Activated CD4-positive, alpha-beta memory T cell treated with anti-CD3 and anti-CD28 coated beads for 36 hours (primary cell): Measurements from ENCODE around the gene SEPTIN8. TPM values are rescaled to one million over a fixed set of nuclear protein-coding genes. Genes with fewer than 3 reads are reported as not detected.

Experiments used
- CTCF ChIA-PET: fragments of 350-600 bp; sonication (Branson Sonifier 250); formaldehyde crosslinking; loops from one replicate; lab custom pipeline; 2021; ENCODE audit warnings: antibody characterized with exemption, inconsistent platforms; lab: Charles Lee
- POLR2A ChIA-PET: fragments of 350-600 bp; sonication (Branson Sonifier 250); formaldehyde crosslinking; loops from one replicate; lab custom pipeline; 2021; ENCODE audit warnings: antibody characterized with exemption; lab: Charles Lee
- DNase-seq: peaks from one replicate; pipeline ENCODE4 v3.0.0-alpha.2; 2020
- H3K27ac Mint-ChIP-seq: one replicate; pipeline ENCODE4 v1.8.0; 2021; ENCODE audit warnings: mixed read lengths
- H3K27me3 Mint-ChIP-seq: one replicate; pipeline ENCODE4 v1.8.0; 2021; ENCODE audit warnings: mixed read lengths
- H3K36me3 Mint-ChIP-seq: one replicate; pipeline ENCODE4 v1.8.0; 2021; ENCODE audit warnings: mixed read lengths
- H3K4me1 Mint-ChIP-seq: one replicate; pipeline ENCODE4 v1.8.0; 2021; ENCODE audit warnings: low read depth, mixed read lengths
- H3K4me3 Mint-ChIP-seq: one replicate; pipeline ENCODE4 v1.8.0; 2021; ENCODE audit warnings: mild to moderate bottlenecking, mixed read lengths
- H3K9me3 Mint-ChIP-seq: one replicate; pipeline ENCODE4 v1.8.0; 2021; ENCODE audit warnings: mixed read lengths
- intact Hi-C: fragments of 100-400 bp; cut with micrococcal nuclease; formaldehyde crosslinking; loops from one replicate; pipeline ENCODE4 v1.15.1; 2023
- total RNA-seq, 2 experiments: library from RNA; stranded (reverse); gene quantifications; one replicate each; pipeline ENCODE4 v1.2.3, GENCODE V29; 2021

Gene SEPTIN8
- total RNA-seq, 2 experiments from 2014 or later = 31.1 to 32.8 TPM

DNA sequence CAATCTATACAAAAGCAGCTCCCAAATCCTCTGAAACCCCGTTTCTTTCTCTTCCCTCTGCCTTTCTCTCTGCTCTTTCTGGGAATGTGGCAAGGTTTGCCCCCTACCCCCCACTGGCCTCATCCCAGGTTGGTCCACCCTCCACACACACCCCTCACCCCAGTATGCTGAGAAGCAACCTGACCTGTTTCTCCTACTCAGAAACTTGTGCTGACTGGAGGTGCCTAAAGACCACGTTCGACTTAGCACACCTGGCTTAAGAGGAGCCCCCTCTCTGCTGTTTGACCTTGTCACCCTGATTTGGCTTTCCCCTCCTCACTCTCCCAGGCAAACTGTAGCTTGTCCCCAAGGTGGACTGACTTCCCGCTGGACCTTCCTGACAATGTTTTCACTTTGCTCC lies 1.1 kb upstream of the SEPTIN8 start:
- H3K9me3 Mint-ChIP-seq = no peaks in the 10 kb centered on the region
- DNase-seq = no peak
- H3K4me1 Mint-ChIP-seq = peaks cover 2% of the 10 kb centered on the region
- ChIA-PET CTCF (interaction anchor here (1.0 to 1.7 kb wide), 4 partner anchors 41 to 273 kb away, joined by 3 to 6 read pairs (median 4); partner anchors contain the start of gene KIF3A), POLR2A (interaction anchor here (1.4 kb wide), 1 partner anchor 40 kb away, joined by 3 read pairs; the partner anchor contains the start of gene KIF3A)
- intact Hi-C loops = no loop called here
- H3K4me3 Mint-ChIP-seq = peak overlapping the region; percentile 48
- peaks cover 16% of the 10 kb centered on the region for H3K27me3 Mint-ChIP-seq
- no peak overlapping the region for H3K27ac Mint-ChIP-seq
- no peaks in the 10 kb centered on the region for H3K36me3 Mint-ChIP-seq

DNA sequence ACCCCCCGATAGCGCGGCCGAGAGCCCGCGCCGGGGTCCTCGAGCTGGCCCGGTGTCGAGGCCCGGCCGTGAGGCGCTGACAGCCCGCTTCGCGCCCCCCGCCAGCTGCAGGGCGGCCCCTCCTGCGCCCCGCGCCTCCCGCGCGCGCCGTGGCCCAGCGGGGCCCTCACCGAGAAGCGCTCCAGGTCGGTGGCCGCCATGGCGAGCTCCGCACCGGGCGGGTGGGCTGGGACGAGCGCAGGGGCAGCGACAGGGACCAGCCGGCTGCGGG lies 166 bp downstream of the SEPTIN8 start:
- POLR2A ChIA-PET = no interaction called here
- H3K4me1 Mint-ChIP-seq = peaks cover 2% of the 10 kb centered on the region
- H3K9me3 Mint-ChIP-seq = no peaks in the 10 kb centered on the region
- intact Hi-C loops = loop anchor here (1.0 to 2.0 kb wide), 3 partner anchors 26 to 89 kb away; partner anchors contain the start of genes GDF9, KIF3A and UQCRQ
- H3K27me3 Mint-ChIP-seq = peaks cover 11% of the 10 kb centered on the region
- no peak overlapping the region for H3K27ac Mint-ChIP-seq
- no peak overlapping the region for H3K4me3 Mint-ChIP-seq
- CTCF ChIA-PET = interaction anchor here (0.8 to 1.7 kb wide), 2 partner anchors 24 to 251 kb away, joined by 3 to 6 read pairs; no protein-coding TSS in a partner anchor
- DNase-seq = no peak
- no peaks in the 10 kb centered on the region for H3K36me3 Mint-ChIP-seq

DNA sequence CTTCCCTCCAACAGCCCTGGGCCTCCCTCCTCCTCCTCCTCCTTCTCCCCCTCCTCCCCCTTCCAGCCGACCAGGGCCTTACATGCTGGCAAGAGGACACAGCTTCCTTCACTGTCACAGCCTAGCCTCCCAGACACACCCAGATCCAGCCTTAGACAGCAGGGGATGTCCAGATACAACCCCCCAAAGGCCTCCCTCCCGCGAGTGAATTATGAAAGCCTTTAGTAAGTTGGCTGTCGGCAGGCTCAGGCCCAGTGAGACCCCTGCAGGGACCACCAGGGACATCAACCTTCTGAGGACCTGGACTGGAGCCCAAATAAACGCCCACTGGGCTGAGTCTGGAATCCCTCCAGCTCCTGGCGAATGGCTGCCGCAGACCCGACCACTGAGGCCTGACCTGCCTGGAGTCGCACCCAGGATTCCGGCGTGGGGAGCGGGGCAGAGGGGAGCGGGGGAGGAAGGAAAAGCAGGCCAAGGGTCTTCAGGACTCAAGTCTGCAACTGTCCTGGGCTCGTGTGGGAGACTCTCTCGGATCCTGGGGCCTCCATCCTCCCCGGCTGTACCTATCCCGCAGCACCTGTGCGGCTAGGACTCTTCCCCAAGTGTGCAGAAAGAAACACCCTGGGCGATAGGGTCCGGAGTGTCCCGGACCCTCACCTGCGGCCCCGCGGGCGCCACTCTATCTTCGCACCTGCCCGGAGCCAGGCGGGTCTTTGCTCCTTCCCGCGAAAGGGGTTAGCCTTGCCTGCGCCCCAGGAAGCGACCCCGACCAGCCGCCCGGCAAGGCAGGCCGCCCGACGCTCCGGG lies 705 bp downstream of the SEPTIN8 start:
- no peaks in the 10 kb centered on the region for H3K36me3 Mint-ChIP-seq
- no peak overlapping the region for H3K27ac Mint-ChIP-seq
- peaks cover 10% of the 10 kb centered on the region for H3K27me3 Mint-ChIP-seq
- no peak for DNase-seq
- intact Hi-C loops = loop anchor here (2.0 kb wide), 1 partner anchor 26 kb away; no protein-coding TSS in a partner anchor
- H3K4me3 Mint-ChIP-seq = peak overlapping the region; percentile 68
- no peaks in the 10 kb centered on the region for H3K9me3 Mint-ChIP-seq
- CTCF ChIA-PET = interaction anchor here (1.2 to 1.7 kb wide), 2 partner anchors 19 to 250 kb away, joined by 4 to 6 read pairs; no protein-coding TSS in a partner anchor
- POLR2A ChIA-PET = interaction anchor here (0.7 to 0.9 kb wide), 2 partner anchors 40 to 180 kb away, joined by 3 read pairs; no protein-coding TSS in a partner anchor
- peaks cover 2% of the 10 kb centered on the region for H3K4me1 Mint-ChIP-seq

DNA sequence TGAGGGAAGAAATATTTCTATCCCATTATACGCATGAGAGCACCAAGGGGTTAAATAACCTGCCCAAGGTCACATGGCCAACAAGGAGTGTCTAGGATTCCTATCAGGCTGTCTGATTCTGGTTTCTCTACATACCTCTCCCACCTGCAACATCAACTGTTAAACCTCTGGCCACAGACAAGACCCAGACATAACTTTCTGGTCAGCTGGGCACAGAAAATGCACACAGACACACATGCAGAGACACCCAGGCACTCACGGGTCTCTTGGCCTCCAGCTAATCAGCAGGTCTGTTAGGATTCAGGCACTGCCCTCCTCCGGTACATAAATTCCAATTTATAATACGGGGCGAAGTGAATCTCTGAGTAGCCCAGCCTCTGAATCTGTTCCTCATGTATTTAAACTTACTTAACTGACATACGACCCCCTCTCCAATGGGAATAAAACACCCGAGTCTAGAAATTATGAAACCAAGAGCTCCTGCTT lies 1.5 kb downstream of the SEPTIN8 start:
- Mint-ChIP-seq H3K27me3 (peaks cover 10% of the 10 kb centered on the region), H3K4me1 (peaks cover 2% of the 10 kb centered on the region), H3K4me3 (no peak overlapping the region), H3K36me3 (no peaks in the 10 kb centered on the region), H3K27ac (no peak overlapping the region), H3K9me3 (no peaks in the 10 kb centered on the region)
- no peak for DNase-seq
- intact Hi-C loops = no loop called here
- ChIA-PET POLR2A (interaction anchor here (0.9 kb wide), 1 partner anchor 179 kb away, joined by 3 read pairs; no protein-coding TSS in a partner anchor), CTCF (interaction anchor here (1.2 kb wide), 1 partner anchor 19 kb away, joined by 4 read pairs; no protein-coding TSS in a partner anchor)

DNA sequence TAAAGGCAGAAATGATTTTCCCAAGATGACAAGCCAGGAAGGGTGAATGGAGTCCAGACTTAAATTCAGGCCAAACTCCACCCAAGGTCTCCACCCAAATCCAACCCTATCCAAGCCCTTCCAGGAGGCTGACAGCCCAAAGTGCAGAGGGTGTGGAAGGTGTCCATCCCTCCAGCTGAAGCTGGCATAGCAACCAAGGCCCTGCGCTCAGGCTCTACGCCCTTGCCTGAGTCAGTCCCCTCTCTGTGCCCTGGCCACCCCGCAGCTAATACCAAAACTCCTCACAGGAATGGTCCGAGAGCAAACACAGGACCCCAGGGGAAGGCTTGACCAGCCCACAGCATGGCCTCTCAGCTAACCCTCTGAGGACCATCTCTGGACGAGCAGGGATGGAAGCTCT lies 2.1 kb downstream of the SEPTIN8 start:
- CTCF ChIA-PET = interaction anchor here (1.2 kb wide), 1 partner anchor 18 kb away, joined by 4 read pairs; no protein-coding TSS in a partner anchor
- no peak for DNase-seq
- intact Hi-C loops = no loop called here
- no peaks in the 10 kb centered on the region for H3K9me3 Mint-ChIP-seq
- POLR2A ChIA-PET = no interaction called here
- peaks cover 2% of the 10 kb centered on the region for H3K4me1 Mint-ChIP-seq
- no peak overlapping the region for H3K27ac Mint-ChIP-seq
- no peaks in the 10 kb centered on the region for H3K36me3 Mint-ChIP-seq
- no peak overlapping the region for H3K4me3 Mint-ChIP-seq
- peaks cover 10% of the 10 kb centered on the region for H3K27me3 Mint-ChIP-seq

DNA sequence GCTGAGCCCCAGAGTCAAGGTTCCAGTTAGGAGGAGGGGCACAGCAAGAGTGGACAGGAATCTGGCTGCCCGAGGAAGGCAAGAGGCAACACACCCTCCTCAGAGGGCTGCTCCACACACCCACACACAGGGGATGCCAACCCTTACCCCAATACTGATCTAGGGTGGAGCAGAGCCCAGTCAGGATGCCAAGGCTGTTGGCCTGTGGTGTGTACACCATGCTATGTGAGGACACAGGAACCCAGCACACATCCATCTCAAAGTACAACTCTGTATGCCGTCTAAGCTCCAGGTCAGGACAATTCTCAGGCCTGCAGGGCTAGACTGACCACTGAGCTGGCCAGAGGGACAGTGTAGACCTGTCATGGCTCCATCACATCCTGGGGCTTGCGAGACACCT lies 2.6 kb downstream of the SEPTIN8 start:
- CTCF ChIA-PET = no interaction called here
- Mint-ChIP-seq H3K27ac (no peak overlapping the region), H3K9me3 (no peaks in the 10 kb centered on the region), H3K4me3 (no peak overlapping the region), H3K27me3 (peaks cover 10% of the 10 kb centered on the region), H3K36me3 (no peaks in the 10 kb centered on the region), H3K4me1 (peaks cover 2% of the 10 kb centered on the region)
- POLR2A ChIA-PET = no interaction called here
- DNase-seq = no peak
- intact Hi-C loops = no loop called here

DNA sequence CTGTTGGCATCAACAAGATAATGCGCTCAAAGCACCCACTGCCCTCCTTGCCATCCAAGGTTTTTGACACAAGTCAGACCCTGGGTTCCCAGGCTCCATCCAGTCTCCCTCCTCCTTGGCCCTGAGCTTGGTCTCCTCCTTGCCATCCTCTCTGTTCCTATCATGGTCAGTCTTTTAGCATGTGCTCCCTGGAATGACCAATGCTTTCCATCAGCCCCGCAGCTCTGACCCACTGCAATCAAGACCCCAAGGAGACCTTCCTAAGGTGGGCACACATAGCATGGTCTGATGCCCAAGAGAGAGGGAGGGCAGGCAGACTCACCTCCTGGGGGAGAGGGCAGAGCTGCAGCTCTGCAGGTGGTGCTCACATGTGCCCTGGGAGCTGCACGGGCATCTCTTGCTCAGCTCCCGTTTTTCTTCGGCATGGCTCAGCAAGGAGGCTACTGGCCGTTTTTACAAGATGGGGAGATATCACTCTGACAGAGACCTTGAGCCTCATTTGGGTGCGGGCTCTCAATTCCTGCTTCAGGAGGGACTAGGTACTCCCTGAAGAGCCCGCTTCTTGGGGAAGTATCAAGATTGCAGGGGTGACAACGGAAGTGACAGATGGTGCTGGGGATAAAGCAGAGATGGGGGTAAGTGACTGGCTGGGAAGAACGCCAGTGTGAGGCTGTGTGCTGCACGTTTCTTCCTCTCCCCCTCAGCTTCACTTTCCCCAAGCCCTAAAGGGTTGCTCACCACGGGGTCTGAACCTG lies 3.3 kb downstream of the SEPTIN8 start:
- Mint-ChIP-seq H3K27me3 (peaks cover 5% of the 10 kb centered on the region), H3K4me3 (no peak overlapping the region), H3K27ac (no peak overlapping the region), H3K9me3 (no peaks in the 10 kb centered on the region), H3K4me1 (peaks cover 2% of the 10 kb centered on the region), H3K36me3 (no peaks in the 10 kb centered on the region)
- ChIA-PET CTCF (no interaction called here), POLR2A (no interaction called here)
- intact Hi-C loops = no loop called here
- DNase-seq = no peak

DNA sequence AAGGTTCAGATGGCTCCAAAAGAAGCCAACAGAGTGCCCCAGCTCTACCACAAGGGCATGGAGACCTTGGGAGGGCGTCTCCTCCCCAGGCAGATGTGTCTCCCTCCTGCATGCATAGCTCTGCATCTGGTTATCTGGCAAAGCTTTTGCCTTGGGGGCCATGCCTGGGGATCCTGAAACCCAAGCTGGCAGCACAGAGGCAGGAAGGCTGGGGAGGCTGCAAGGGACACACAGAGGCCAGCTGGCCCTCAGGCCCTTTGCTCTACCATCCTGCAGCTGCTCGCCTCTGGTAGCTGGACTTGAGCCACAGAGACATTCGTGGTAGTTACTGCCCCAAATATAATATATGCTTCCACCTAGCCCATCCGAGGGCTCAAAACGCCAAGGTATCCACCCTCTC lies 3.9 kb downstream of the SEPTIN8 start:
- no peak overlapping the region for H3K4me3 Mint-ChIP-seq
- POLR2A ChIA-PET = no interaction called here

DNA sequence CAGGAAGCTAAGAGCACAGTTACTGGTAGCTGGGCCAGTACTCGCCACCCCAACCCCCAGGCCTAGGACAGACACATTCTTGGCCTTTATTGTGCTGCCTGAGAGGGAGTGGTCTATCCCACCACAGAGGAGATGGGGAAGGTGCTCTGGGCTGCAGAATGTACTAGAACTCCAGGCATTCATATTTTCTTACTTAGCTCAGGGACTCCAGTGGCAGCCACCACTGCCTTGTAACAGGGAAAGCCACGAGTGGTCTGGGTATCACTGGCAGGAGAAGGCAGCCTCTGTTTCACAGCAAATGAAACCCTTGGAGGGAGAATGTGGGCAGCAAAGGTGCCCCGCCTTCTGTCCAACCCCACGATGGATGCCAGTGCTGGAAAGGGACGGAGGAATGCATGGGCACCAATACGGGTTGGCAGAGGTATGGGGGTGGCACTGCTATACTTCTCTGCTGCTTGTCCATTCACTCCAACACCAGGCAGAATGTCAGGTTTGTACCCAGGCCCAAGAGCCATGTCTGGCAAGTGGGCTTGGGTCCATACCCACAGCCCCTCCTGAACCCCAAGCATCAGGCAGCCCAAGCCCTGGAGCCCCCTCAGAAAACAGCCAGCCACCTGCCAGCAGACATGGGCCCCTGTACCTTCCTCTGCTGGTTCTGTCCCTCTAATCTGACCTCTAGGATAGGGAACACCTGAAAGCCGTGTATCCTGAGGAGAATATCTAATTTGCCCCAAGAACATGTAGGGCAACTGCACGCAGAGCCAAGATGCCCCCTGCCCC lies 4.6 kb downstream of the SEPTIN8 start:
- intact Hi-C loops = no loop called here
- Mint-ChIP-seq H3K36me3 (no peaks in the 10 kb centered on the region), H3K27me3 (no peaks in the 10 kb centered on the region), H3K4me3 (no peak overlapping the region), H3K27ac (no peak overlapping the region), H3K9me3 (no peaks in the 10 kb centered on the region), H3K4me1 (peaks cover 2% of the 10 kb centered on the region)
- no peak for DNase-seq
- POLR2A ChIA-PET = no interaction called here
- CTCF ChIA-PET = no interaction called here

More for the DNA sequence above, 3.9 kb downstream of the SEPTIN8 start:
- DNase-seq = no peak
- no peaks in the 10 kb centered on the region for H3K36me3 Mint-ChIP-seq
- H3K4me1 Mint-ChIP-seq = peaks cover 2% of the 10 kb centered on the region
- intact Hi-C loops = no loop called here
- peaks cover 1% of the 10 kb centered on the region for H3K27me3 Mint-ChIP-seq
- no peak overlapping the region for H3K27ac Mint-ChIP-seq
- H3K9me3 Mint-ChIP-seq = no peaks in the 10 kb centered on the region
- CTCF ChIA-PET = no interaction called here

DNA sequence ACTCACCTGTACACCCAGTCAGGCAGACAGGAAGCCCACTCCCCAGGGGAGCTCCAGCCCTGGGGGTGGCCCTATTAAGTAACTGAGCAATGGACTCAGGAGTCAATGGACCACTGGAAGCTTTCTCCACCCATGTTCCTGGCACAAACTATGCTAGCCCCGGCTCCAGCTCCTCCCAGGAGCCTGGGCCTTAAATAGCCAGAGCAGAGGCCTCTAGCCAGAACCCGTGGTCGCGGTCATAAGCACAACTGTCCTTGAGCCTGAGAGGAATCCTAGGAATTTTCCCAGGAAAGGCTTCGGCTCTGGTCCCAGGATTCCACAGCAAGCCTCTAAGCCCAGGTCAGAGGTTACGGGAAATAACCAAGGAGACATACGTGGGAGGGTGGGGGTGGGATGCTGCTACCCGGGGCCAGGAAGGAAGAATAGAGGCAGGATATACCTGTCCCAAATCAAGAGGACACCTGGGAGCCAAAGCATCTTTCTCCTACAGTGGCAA lies 5.5 kb downstream of the SEPTIN8 start:
- CTCF ChIA-PET = no interaction called here
- no peak overlapping the region for H3K27ac Mint-ChIP-seq
- no peak overlapping the region for H3K4me3 Mint-ChIP-seq
- intact Hi-C loops = no loop called here
- POLR2A ChIA-PET = no interaction called here
- no peak for DNase-seq
- peaks cover 2% of the 10 kb centered on the region for H3K4me1 Mint-ChIP-seq
- H3K36me3 Mint-ChIP-seq = no peaks in the 10 kb centered on the region
- no peaks in the 10 kb centered on the region for H3K27me3 Mint-ChIP-seq
- H3K9me3 Mint-ChIP-seq = no peaks in the 10 kb centered on the region

DNA sequence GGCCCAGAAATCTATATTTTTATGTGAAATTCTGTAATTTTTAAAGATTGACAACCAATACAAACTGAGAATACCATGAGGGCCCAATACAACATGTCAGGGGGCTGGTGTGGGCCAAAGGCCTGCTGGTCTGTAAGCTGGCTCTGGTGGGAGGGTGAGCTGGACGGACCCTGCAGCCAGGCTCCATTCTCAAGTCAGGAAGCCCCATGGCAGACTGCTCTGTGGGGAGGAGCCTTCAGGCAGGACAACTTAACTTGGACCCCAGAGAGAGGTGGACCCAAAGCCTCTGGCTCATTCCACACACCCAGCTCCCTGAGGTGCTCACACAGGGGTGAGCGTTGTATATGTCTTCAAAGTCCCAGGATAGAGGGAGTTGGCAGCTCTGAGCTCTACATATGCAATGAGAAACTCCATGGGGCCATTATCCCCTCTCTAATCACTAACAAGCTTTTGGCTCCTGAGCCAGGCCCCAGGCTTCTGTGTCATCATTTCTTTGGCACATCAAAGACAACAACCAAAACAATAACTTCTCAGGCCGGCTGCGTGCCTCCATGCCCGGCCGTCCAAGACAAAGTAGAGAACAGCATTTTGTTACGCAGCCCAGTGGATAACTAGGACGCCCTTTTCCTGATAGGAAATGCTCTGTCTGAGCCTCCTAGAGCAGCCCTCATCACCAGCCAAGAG lies 6.4 kb downstream of the SEPTIN8 start:
- intact Hi-C loops = no loop called here
- ChIA-PET POLR2A (no interaction called here), CTCF (no interaction called here)
- Mint-ChIP-seq H3K4me1 (no peaks in the 10 kb centered on the region), H3K27me3 (no peaks in the 10 kb centered on the region), H3K36me3 (no peaks in the 10 kb centered on the region), H3K9me3 (no peaks in the 10 kb centered on the region), H3K27ac (no peak overlapping the region), H3K4me3 (no peak overlapping the region)
- DNase-seq = no peak
